Omental fat pad (tissue), 4 donors: Measurements from ENCODE around the gene MYO9B. TPM values are rescaled to one million over a fixed set of nuclear protein-coding genes. Genes with fewer than 3 reads are reported as not detected.

Experiments
- ATAC-seq: fragments of 150-250 bp; one replicate; pipeline ENCODE4 v1.9.1; 2016; ENCODE audit warnings: mild to moderate bottlenecking, moderate library complexity; ENCODE audit not compliant: low FRiP score
- DNase-seq: peaks from one replicate; pipeline ENCODE4 v3.0.0-alpha.2; 2019; ENCODE audit warnings: low spot score
- CTCF ChIP-seq, 3 donors: fragments of 450-650 bp; IDR thresholded peaks; one replicate each; pipeline ENCODE4 v1.5.1; 2016 to 2017; ENCODE audit warnings: antibody characterized with exemption in 3 of 3, mild to moderate bottlenecking in 3 of 3, moderate library complexity in 2 of 3
- total RNA-seq, 4 donors: library from RNA; depleted of rRNA; stranded (reverse); fragments of >200 nt; gene quantifications; one replicate each; pipeline ENCODE4 v1.1.0, GENCODE V29; 2016

MYO9B gene
- total RNA-seq, 4 donors from 2014 or later = 52.7 to 149 (median 85.7) TPM

DNA sequence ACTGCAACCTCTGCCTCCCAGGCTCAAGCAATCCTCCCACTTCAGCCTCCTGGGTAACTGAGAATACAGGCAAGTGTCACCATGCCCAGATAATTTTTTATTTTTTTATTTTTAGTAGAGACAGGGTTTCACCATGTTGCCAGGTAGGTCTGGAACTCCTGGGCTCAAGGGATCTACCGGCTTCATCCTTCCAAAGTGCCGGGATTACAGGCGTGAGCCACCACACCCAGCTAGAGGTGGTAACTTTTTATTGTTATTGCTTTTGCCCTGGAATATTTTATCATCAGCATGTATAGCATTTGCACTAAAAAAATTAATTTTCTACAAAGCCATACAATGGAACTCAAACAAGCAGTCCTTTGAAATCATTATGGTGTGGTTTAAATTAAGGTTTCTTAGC, 14.4 kb upstream of the MYO9B start:
- no peak for TF ChIP-seq CTCF (IDR thresholded peaks at IDR 0.05)
- ATAC-seq (no peak), DNase-seq (no peak)

DNA sequence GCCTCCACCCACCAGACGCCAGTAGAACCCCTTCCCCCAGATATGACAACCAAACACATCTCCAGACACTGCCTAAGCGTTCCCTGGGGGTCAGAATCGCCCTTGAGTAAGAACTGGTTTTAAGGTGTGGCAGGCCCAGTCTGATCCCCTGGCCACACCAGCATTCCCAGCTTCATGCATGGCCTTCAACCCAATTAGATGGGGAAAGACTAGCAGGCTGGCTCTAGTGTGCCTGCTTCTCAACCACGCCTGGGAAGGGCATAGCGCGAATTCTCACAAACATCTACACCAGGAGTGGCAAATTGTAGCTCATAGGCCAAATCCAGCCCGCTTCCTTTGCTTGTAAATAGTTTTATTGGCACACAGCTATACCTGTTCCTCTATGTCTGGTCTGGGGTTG, 13.9 kb upstream of the MYO9B start:
- TF ChIP-seq CTCF (IDR thresholded peaks at IDR 0.05) = no peak
- no peak for ATAC-seq
- DNase-seq = no peak

DNA sequence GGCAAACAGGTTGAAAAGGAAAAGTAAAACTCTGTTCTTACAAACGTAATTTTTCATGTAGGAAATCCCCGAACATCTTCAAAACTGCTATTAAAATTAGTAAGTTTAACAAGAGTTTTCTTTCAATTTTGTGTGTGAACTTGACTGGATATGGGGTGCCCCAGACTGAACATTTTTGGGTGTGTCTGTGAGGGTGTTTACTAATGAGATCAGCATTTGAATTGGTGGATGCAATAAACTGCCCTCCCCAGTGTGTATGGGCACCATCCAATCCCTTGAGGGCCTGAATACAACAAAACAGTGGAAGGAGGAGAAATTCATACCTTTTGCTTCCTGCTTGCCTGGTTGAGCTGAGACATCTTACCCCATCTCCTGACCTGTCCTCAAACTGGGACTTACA, 12.1 kb upstream of the MYO9B start:
- no peak for TF ChIP-seq CTCF (IDR thresholded peaks at IDR 0.05)
- DNase-seq (no peak), ATAC-seq (no peak)

DNA sequence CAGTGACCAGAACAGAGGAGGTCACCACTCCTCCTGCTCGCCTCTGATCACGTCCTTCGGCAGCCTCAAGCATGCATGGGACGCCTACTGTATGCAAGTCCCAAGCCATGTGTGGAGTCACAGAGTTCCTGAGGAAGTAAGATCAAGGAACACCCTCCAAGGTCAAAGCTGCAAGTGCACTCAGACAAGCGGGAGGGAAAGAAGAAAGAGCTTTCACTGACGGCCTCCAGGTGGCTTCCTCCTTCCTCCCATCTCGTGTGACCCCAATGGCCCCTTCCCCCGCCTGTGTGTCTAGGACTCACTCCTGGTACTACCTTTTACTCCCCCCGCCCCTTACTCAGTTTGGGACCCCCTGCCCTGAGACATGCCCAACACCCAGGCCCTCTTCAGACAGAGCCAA, 6.4 kb upstream of the MYO9B start:
- no peak for TF ChIP-seq CTCF (IDR thresholded peaks at IDR 0.05)
- ATAC-seq (peak; percentile 20), DNase-seq (no peak)

- TF ChIP-seq CTCF (IDR thresholded peaks at IDR 0.05) = no peak
- ATAC-seq (no peak), DNase-seq (no peak)
Measured at GRCh38 chr19:17070421-17070820, 5.2 kb upstream of the MYO9B start.

GRCh38 chr19:17070912-17071311, 4.7 kb upstream of the MYO9B start:
- no peak for TF ChIP-seq CTCF (IDR thresholded peaks at IDR 0.05)
- DNase-seq (no peak), ATAC-seq (no peak)

DNA sequence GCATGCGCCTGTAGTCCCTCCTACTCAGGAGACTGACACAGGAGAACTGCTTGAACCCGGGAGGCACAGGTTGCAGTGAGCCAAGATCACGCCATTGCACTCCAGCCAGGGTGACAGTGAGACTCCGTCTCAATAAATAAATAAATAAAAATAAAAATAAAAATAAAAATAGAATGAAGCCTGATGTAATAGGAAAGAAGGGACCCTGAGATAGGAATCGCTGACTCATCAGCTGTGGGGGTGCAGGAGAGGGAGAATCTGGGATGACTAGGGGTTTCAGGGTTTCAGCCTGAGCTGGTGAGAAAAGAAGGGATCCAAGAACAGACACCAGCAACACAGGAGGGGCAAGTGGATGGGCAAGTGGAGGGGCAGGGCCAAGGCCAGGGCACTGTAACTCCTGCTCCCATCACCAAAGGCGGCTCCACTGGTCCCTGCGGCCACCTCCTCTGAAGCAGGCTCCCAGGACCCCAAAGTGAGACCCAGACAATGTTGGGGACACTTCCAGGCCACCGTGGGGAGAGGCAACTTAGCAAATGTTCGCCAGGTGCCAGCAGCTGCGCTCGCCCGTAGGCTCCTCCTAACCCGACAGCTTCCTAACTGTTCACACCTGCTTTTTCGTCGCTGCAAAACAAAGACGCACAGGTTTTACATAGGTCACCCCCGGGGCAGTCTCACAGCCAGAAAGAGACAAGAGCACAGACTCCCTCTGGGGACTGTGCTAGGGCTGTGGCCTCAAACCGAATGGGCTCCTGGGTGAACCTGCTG, 1.5 kb upstream of the MYO9B start:
- ATAC-seq (no peak), DNase-seq (no peak)
- no peak for TF ChIP-seq CTCF (IDR thresholded peaks at IDR 0.05)
